ENCODE results near the gene PPAN. TPM values are rescaled to one million over a fixed set of nuclear protein-coding genes. Genes with fewer than 3 reads are reported as not detected.

PPAN gene
- total RNA-seq, 1 experiment from 2014 or later: 63.3 TPM

DNA sequence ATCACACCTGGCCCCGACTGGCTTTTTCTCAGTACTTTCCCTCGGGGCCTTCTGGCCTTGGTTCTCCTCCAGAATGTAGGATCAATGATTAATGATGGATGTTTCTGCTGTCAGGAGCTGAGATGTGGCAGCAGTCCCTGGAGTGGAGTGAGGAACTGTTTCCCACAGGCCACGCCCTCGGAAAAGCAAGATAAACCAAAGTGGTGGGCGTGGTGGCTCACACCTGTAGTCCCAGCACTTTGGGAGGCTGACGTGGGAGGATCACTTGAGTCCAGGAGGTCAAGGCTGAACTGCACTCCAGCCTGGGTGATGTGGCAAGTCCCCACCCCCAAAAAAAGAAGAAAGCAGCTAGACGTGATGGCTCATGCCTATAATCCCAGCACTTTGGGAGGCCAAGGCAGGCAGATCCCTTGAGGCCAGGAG lies 27.1 kb upstream of the PPAN start:
- CTCF ChIA-PET: no interaction called here
- DNase-seq (ENCODE audit: low read depth, low spot score): no peak

GRCh38 chr19:10083911-10084310 lies 22.3 kb upstream of the PPAN start:
- in situ Hi-C loops (cut with HindIII; ENCODE audit: low pct_unique_long_range_greater_than_20kb, low sequenced_read_pairs) (no loop called here), intact Hi-C loops (cut with micrococcal nuclease; ENCODE audit: unreplicated experiment) (no loop called here)
- CTCF ChIA-PET: interaction anchor here (0.6 kb wide), 2 partner anchors 156 to 777 kb away, joined by 4 to 6 read pairs; no protein-coding TSS in a partner anchor
- Histone ChIP-seq H3K27me3 (ENCODE audit: control insufficient read depth, insufficient read depth, low read length) (no peaks in the 10 kb centered on the region), H3K9me3 (ENCODE audit: control insufficient read depth, insufficient read depth, low read depth, low read length) (no peaks in the 10 kb centered on the region), H3K27ac (ENCODE audit: low read length) (no peak overlapping the region), H3K4me3 (ENCODE audit: low read depth in 2 of 2, low read length in 2 of 2) (no peak overlapping the region), H3K36me3 (ENCODE audit: control insufficient read depth, insufficient read depth, low read length) (no peaks in the 10 kb centered on the region; the same call in 1 of the 2 replicates), H3K4me1 (ENCODE audit: control insufficient read depth, insufficient read depth, low read length) (no peaks in the 10 kb centered on the region)
- no TSS peak for BruUV-seq (replicated peaks)
- TF ChIP-seq POLR2AphosphoS5 (IDR thresholded peaks at IDR 0.05; ENCODE audit: low read depth, low read length): no peak
- TF ChIP-seq, protein P1, sequence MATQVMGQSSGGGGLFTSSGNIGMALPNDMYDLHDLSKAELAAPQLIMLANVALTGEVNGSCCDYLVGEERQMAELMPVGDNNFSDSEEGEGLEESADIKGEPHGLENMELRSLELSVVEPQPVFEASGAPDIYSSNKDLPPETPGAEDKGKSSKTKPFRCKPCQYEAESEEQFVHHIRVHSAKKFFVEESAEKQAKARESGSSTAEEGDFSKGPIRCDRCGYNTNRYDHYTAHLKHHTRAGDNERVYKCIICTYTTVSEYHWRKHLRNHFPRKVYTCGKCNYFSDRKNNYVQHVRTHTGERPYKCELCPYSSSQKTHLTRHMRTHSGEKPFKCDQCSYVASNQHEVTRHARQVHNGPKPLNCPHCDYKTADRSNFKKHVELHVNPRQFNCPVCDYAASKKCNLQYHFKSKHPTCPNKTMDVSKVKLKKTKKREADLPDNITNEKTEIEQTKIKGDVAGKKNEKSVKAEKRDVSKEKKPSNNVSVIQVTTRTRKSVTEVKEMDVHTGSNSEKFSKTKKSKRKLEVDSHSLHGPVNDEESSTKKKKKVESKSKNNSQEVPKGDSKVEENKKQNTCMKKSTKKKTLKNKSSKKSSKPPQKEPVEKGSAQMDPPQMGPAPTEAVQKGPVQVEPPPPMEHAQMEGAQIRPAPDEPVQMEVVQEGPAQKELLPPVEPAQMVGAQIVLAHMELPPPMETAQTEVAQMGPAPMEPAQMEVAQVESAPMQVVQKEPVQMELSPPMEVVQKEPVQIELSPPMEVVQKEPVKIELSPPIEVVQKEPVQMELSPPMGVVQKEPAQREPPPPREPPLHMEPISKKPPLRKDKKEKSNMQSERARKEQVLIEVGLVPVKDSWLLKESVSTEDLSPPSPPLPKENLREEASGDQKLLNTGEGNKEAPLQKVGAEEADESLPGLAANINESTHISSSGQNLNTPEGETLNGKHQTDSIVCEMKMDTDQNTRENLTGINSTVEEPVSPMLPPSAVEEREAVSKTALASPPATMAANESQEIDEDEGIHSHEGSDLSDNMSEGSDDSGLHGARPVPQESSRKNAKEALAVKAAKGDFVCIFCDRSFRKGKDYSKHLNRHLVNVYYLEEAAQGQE (IDR thresholded peaks at IDR 0.05; ENCODE audit: insufficient read depth in 1 of 2, low read depth in 2 of 2, low read length in 1 of 2): no peak
- no peak for TF ChIP-seq TCF7L2 (IDR thresholded peaks at IDR 0.05; ENCODE audit: low read depth, low read length)
- no peak for TF ChIP-seq CTCF (IDR thresholded peaks at IDR 0.05)
- no peak for TF ChIP-seq SIN3A (IDR thresholded peaks at IDR 0.05; ENCODE audit: borderline replicate concordance, insufficient read depth, low read depth, low read length)
- POLR2A ChIA-PET: no interaction called here
- no peak for ATAC-seq
- DNase-seq (ENCODE audit: low read depth, low spot score): no peak

More for the DNA sequence above, 27.1 kb upstream of the PPAN start:
- no TSS peak for BruUV-seq (replicated peaks)
- Histone ChIP-seq H3K27me3 (ENCODE audit: control insufficient read depth, insufficient read depth, low read length) (no peaks in the 10 kb centered on the region), H3K27ac (ENCODE audit: low read length) (no peak overlapping the region), H3K36me3 (ENCODE audit: control insufficient read depth, insufficient read depth, low read length) (no peaks in the 10 kb centered on the region), H3K4me1 (ENCODE audit: control insufficient read depth, insufficient read depth, low read length) (no peaks in the 10 kb centered on the region), H3K9me3 (ENCODE audit: control insufficient read depth, insufficient read depth, low read depth, low read length) (no peaks in the 10 kb centered on the region), H3K4me3 (ENCODE audit: low read depth in 2 of 2, low read length in 2 of 2) (no peak overlapping the region)
- in situ Hi-C loops (cut with HindIII; ENCODE audit: low pct_unique_long_range_greater_than_20kb, low sequenced_read_pairs) (no loop called here), intact Hi-C loops (cut with micrococcal nuclease; ENCODE audit: unreplicated experiment) (no loop called here)
- POLR2A ChIA-PET: no interaction called here
- no peak for ATAC-seq
- TF ChIP-seq, protein P1 (IDR thresholded peaks at IDR 0.05; ENCODE audit: insufficient read depth in 1 of 2, low read depth in 2 of 2, low read length in 1 of 2): no peak
- no peak for TF ChIP-seq SIN3A (IDR thresholded peaks at IDR 0.05; ENCODE audit: borderline replicate concordance, insufficient read depth, low read depth, low read length)
- no peak for TF ChIP-seq TCF7L2 (IDR thresholded peaks at IDR 0.05; ENCODE audit: low read depth, low read length)
